CD4-positive, alpha-beta T cell treated with Interleukin-4 for 1 hour (primary cell): ENCODE results near the gene ARSA.
"Not testable (repeated sequence)": the region's sequence is repeated elsewhere in the genome, so short reads cannot be mapped to it uniquely, and the experiment has no call there.

Experiments used
- DNase-seq, 2 donors: peaks; one replicate each; pipeline ENCODE4 v3.0.0-alpha.2; 2020 to 2022

ARSA gene

GRCh38 chr22:50621356-50621880, 6.5 kb downstream of the ARSA start:
- peak; percentile 50 to 66 for DNase-seq

- peak; percentile 70 to 74 for DNase-seq
Measured at GRCh38 chr22:50620593-50621355, 7.2 kb downstream of the ARSA start.

DNA sequence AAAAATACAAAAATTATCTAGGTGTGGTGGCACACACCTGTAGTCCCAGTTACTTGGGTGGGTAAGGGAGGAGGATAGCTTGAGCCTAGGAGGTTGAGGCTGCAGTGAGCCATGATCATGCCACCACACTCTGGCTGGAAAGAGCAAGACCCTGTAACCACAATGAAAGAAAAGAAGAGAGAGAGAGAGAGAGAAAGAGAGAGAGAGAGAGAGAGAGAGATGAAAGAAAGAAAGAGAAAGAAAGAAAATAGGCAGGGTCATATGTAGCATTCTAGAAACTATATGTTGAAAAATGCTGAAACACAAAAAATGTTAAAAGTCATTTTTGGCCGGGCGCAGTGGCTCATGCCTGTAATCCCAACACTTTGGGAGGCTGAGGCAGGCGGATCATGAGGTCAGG, 13.7 kb downstream of the ARSA start:
- DNase-seq = not testable (repeated sequence)

- no peak for DNase-seq
Measured at GRCh38 chr22:50613291-50613981, 14.5 kb downstream of the ARSA start.

DNA sequence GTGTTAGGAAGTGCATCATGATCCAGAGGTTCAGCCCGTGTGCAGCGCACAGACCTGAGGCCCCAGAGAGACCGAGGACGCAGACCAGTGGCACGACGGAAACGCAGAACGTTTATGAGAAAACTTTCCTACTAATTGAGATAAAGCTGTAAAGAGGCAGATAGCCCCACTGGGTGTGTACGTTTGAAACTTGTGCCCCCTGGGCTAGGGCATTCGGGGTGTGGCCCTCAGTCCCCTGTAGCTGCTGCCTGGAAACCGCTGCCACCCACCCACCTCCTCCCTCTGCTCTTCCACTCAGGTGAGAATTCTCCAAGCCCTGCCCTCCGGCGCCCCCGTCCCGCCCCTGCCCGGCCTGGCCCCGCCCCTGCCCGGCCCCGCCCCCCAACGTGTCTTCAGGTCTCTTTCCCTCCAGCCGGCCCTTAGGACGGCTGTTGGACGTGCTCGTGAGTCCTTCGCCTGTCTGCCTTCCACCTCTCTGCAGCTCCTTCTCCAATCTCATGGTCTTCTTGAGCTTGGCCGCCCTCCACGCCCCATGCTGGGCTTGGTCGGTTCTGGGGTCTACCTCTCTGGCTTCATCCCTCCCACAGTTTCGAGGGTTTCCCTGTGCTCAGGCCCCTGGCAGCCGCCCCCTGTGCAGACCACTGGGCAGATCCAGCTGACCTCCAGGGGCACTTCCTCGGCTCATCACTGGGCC, 15.3 kb downstream of the ARSA start:
- no peak for DNase-seq

DNA sequence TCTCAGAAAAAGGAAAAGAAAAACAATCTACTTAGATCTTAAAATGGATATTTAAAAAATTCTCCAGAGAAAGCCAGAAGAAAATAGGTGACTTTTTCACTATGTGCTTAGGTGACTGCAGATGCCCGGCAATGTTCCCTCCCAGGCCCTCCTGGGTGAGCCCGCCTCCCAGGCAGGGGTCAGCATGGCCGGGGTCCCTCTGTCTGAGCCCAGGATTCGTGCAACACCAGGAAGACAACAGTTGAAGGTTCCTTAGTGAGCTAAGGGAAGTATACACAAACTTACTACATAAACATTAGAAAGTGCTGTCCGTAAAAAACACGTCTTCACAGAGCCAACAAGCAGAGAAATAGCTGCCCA, 15.8 kb downstream of the ARSA start:
- no peak for DNase-seq

GRCh38 chr22:50611341-50612060, 16.5 kb downstream of the ARSA start:
- DNase-seq = no peak

- no peak for DNase-seq
Measured at GRCh38 chr22:50610581-50610980, 17.4 kb downstream of the ARSA start.

- no peak for DNase-seq
Measured at GRCh38 chr22:50610041-50610451, 17.9 kb downstream of the ARSA start.

- DNase-seq = no peak
Measured at GRCh38 chr22:50609599-50609998, 18.4 kb downstream of the ARSA start.

- DNase-seq = no peak
Measured at GRCh38 chr22:50608996-50609395, 19.0 kb downstream of the ARSA start.

DNA sequence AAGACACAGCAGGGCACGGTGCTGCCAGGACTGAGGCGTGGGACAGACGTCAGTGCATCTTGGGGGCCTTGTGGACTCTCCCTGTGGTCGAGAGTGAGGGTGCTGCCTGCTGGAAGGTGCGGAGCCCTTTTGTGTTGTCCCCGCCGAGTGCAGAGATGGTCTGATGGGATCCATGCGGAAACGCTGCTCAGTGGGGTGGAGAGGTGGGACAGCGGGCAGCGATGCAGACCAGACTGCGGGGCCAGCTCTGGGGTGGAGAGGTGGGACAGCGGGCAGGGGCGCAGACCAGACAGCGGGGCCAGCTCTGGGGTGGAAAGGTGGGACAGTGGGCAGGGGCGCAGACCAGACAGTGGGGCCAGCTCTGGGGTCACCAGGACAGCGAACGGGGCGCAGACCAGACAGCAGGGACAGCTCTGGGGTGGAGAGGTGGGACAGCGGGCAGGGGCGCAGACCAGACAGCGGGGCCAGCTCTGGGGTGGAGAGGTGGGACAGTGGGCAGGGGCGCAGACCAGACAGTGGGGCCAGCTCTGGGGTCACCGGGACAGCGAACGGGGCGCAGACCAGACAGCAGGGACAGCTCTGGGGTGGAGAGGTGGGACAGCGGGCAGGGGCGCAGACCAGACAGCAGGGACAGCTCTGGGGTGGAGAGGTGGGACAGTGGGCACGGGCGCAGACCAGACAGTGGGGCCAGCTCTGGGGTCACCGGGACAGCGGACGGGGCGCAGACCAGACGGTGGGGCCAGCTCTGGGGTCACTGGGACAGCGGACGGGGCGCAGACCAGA, 19.7 kb downstream of the ARSA start:
- not testable (repeated sequence) for DNase-seq

DNA sequence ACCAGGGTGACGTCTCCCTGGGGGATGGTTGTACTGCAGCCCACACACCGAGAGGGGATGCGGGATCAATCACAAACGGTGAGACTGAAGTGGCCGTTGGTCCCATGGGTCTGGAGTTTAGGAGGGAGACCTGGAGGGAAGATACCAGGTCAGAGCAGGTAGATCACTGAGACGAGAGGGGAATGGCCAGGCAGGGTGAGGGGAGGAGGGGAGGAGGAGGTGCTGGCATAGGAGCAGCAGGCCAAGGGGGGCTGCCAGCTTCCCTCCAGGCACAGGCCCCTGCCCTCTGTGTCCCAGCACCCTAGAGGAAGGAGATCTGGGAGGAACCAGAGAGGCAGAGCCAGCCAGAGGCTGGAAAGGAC, 20.3 kb downstream of the ARSA start:
- no peak for DNase-seq

GRCh38 chr22:50606946-50607658, 20.9 kb downstream of the ARSA start:
- no peak for DNase-seq

DNA sequence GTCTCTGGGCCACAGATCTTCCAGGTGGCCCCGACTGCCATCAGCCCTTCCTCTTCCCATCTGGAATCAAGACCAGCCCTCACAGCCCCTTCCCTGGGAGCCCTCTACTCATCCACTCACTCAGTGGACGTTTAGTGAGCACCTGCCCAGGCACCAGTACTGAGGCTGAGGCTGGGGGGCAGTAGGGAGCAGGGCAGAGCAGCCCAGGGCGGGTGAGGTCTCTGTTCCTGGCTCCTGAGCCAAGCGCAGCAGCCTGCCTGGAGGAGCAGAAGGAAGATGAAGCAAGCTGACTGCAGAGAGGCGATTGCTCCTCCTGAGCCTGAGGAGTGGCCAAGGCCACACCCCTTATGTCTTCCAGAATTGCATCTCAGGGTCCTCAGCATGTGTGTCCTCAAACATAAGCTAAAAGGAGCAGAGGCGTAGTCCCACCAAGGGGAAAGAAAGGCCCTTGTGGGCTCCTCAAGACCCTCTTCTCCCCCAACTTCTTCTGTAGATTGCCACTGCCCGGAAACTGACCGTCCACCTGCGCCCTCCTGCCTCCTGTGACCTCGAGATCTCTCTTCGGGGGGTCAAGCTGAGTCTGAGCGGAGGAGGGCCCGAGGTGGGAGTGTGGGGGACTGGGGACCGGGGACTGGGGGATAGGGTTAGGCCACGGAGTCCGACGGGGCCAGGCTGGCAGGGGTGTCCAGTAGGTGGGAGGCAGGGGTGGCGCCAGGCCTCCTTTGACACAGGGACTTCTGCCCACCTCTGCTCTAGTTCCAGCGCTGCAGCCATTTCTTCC, 21.6 kb downstream of the ARSA start:
- no peak for DNase-seq

DNA sequence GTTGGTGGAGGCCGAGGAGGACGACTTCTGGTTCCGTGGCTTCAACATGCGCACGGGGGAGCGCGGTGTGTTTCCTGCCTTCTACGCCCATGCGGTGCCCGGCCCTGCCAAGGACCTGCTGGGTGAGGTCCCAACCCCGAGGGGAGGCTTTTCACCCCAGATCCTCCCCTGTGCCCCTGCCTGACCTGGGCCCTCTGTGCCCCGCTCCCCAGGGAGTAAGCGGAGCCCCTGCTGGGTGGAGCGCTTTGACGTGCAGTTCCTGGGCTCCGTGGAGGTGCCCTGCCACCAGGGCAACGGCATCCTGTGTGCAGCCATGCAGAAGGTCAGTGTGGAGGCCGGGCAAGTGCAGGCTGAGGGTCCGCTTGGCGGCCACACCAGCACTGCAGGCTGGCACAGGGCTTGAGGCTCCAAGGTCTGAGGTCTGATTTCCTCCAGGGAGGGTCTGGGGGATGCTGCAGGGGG, 22.3 kb downstream of the ARSA start:
- no peak for DNase-seq

GRCh38 chr22:50605002-50605612, 22.8 kb downstream of the ARSA start:
- no peak for DNase-seq

DNA sequence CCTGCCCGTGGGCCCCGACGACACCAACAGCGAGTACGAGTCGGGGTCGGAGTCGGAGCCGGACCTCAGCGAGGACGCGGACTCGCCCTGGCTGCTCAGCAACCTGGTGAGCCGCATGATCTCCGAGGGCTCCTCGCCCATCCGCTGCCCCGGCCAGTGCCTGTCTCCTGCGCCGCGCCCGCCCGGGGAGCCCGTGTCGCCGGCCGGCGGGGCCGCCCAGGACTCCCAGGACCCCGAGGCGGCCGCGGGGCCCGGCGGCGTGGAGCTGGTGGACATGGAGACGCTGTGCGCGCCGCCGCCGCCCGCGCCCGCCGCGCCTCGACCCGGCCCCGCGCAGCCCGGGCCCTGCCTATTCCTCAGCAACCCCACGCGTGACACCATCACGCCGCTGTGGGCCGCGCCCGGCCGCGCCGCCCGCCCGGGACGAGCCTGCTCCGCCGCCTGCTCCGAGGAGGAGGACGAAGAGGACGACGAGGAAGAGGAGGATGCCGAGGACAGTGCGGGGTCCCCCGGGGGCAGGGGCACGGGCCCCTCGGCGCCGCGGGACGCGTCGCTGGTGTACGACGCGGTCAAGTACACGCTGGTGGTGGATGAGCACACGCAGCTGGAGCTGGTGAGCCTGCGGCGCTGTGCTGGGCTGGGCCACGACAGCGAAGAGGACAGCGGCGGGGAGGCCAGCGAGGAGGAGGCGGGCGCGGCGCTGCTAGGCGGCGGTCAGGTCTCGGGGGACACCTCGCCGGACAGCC, 23.5 kb downstream of the ARSA start:
- DNase-seq = no peak

DNA sequence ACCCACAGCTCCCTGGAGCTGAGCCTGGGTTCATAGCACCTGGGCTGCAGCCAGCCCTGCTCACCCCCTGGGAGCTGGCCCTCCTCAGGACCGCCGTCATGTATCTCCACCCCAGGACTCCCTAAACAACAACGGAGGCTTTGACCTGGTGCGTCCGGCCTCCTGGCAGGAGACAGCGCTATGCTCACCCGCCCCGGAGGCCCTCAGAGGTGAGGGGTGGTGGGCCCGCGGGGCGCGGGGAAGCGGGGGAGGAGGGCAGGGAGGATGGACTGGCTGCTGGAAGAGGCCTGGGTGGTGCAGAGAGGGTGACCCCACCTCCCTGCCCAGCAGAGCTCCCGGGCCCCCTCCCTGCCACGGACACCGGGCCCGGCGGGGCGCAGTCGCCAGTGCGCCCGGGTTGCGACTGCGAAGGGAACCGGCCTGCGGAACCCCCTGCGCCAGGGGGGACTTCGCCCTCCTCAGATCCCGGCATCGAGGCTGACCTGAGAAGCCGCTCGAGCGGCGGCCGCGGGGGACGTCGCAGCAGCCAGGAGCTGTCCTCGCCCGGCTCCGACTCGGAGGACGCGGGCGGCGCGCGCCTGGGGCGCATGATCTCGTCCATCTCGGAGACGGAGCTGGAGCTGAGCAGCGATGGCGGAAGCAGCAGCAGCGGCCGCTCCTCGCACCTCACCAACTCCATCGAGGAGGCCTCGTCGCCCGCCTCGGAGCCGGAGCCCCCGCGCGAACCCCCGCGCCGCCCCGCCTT, 24.3 kb downstream of the ARSA start:
- no peak for DNase-seq
